ENCODE data around the gene WWOX. TPM values are rescaled to one million over a fixed set of nuclear protein-coding genes. Genes with fewer than 3 reads are reported as not detected.

The WWOX gene
- total RNA-seq, 6 experiments from 2014 or later, result 0.46 to 3.4 (median 1.3) TPM

GRCh38 chr16:78289844-78290277, 190.4 kb downstream of the WWOX start:
- no peak overlapping the region for H3K4me3 Mint-ChIP-seq
- TF ChIP-seq, protein P1, sequence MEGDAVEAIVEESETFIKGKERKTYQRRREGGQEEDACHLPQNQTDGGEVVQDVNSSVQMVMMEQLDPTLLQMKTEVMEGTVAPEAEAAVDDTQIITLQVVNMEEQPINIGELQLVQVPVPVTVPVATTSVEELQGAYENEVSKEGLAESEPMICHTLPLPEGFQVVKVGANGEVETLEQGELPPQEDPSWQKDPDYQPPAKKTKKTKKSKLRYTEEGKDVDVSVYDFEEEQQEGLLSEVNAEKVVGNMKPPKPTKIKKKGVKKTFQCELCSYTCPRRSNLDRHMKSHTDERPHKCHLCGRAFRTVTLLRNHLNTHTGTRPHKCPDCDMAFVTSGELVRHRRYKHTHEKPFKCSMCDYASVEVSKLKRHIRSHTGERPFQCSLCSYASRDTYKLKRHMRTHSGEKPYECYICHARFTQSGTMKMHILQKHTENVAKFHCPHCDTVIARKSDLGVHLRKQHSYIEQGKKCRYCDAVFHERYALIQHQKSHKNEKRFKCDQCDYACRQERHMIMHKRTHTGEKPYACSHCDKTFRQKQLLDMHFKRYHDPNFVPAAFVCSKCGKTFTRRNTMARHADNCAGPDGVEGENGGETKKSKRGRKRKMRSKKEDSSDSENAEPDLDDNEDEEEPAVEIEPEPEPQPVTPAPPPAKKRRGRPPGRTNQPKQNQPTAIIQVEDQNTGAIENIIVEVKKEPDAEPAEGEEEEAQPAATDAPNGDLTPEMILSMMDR (IDR thresholded peaks at IDR 0.05), result no peak
- H3K9me3 Mint-ChIP-seq, result peaks cover 58% of the 10 kb centered on the region
- no peak for DNase-seq
- no peaks in the 10 kb centered on the region; the same call in 1 of the 2 replicates for H3K27me3 Mint-ChIP-seq (ENCODE audit: insufficient read depth)
- H3K36me3 Mint-ChIP-seq (ENCODE audit: low read depth), result peaks cover 8% of the 10 kb centered on the region
- H3K4me1 Mint-ChIP-seq (ENCODE audit: low read depth), result no peaks in the 10 kb centered on the region
- H3K27ac Mint-ChIP-seq, result no peak overlapping the region

DNA sequence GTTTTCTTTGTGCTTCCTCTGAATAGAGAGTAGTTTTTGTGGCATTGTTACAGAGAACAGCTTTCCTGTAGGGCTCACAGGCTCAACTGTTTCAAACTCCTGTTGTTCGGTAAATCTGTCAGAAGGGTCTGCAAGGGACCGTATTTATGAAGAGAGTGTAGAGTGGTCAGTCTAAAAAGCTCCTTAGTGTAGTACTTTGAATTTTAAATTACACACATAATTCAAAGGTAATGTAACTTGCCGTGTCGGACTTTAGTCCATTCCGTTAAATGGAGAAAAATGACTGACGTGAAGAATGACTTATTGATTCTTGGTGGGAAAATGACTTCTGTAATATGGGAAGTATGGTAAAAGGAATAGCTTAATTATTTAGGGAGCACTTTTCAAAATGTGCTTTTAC, 190.9 kb downstream of the WWOX start:
- no peak for DNase-seq
- H3K36me3 Mint-ChIP-seq (ENCODE audit: low read depth), result peaks cover 8% of the 10 kb centered on the region
- no peaks in the 10 kb centered on the region; the same call in 1 of the 2 replicates for H3K27me3 Mint-ChIP-seq (ENCODE audit: insufficient read depth)
- no peaks in the 10 kb centered on the region for H3K4me1 Mint-ChIP-seq (ENCODE audit: low read depth)
- no peak overlapping the region for H3K27ac Mint-ChIP-seq
- TF ChIP-seq, protein P1 (IDR thresholded peaks at IDR 0.05), result no peak
- H3K4me3 Mint-ChIP-seq, result no peak overlapping the region
- peaks cover 61% of the 10 kb centered on the region for H3K9me3 Mint-ChIP-seq

- TF ChIP-seq, protein P1 (IDR thresholded peaks at IDR 0.05), result no peak
- peaks cover 8% of the 10 kb centered on the region for H3K36me3 Mint-ChIP-seq (ENCODE audit: low read depth)
- H3K4me3 Mint-ChIP-seq, result no peak overlapping the region
- no peak for DNase-seq
- H3K27ac Mint-ChIP-seq, result no peak overlapping the region
- H3K9me3 Mint-ChIP-seq, result peaks cover 65% of the 10 kb centered on the region
- no peaks in the 10 kb centered on the region; the same call in 1 of the 2 replicates for H3K27me3 Mint-ChIP-seq (ENCODE audit: insufficient read depth)
- H3K4me1 Mint-ChIP-seq (ENCODE audit: low read depth), result no peaks in the 10 kb centered on the region
Observed at GRCh38 chr16:78290872-78291591, 191.6 kb downstream of the WWOX start.

DNA sequence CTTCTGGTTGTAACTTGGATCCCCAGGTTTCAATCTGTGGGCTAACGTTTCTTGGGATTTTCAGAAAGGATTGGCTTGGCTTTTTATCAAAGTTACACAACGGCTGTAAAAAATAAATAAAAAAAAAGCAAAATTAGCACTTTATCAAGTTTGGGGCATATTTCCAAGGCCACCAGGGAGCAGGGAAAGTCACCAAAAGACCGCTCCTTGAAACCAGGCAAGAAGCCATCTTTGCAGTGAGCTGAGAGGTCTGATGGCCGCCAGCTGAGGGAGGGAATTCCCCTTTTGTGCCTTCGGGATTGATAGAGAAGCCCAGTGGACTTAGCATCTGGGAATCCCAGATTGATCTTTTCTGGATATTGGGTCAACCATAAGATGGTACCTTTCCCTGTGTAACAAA, 192.2 kb downstream of the WWOX start:
- no peak overlapping the region for H3K27ac Mint-ChIP-seq

DNA sequence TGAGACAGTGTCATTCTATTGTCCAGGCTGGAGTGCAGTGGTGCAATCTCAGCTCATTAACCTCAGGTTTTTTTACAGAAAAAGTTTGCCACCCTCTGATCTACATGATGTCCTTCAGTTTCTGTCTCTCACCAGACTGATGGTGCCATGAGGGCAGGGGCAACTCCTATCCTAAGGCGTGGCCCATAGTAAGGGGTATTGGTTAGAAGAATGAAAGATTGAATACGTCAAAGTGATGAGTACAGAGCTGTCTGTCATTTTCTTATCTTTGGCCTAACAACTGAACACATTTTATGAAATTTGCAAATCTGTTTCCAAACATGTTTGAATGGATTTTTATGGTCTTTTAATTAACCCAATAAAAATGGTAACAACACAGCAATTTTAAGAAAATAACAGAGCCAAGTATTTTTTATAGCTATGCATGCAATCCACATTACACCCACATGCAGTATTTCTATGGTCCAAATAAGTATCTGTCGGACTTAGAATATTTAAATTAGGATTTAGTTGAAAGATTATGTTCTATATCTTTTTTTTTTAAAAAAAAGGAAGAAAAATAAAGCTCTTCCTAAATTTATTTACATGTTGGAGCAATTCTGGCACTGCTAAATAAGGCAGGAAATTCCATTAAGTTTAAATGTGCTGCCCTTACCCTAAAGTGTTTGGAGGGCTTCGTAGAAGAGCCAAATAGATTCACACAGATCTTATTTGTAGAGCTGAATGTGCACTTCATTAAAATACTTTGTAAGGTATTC, 192.8 kb downstream of the WWOX start:
- H3K36me3 Mint-ChIP-seq (ENCODE audit: low read depth), result peaks cover 8% of the 10 kb centered on the region
- no peaks in the 10 kb centered on the region; the same call in 1 of the 2 replicates for H3K27me3 Mint-ChIP-seq (ENCODE audit: insufficient read depth)
- no peak overlapping the region for H3K4me3 Mint-ChIP-seq
- peaks cover 73% of the 10 kb centered on the region for H3K9me3 Mint-ChIP-seq
- no peak for DNase-seq
- no peak overlapping the region for H3K27ac Mint-ChIP-seq
- TF ChIP-seq, protein P1 (IDR thresholded peaks at IDR 0.05), result no peak
- no peaks in the 10 kb centered on the region for H3K4me1 Mint-ChIP-seq (ENCODE audit: low read depth)

More for the DNA sequence above, 192.2 kb downstream of the WWOX start:
- peaks cover 8% of the 10 kb centered on the region for H3K36me3 Mint-ChIP-seq (ENCODE audit: low read depth)
- peaks cover 68% of the 10 kb centered on the region for H3K9me3 Mint-ChIP-seq
- H3K4me3 Mint-ChIP-seq, result no peak overlapping the region
- no peaks in the 10 kb centered on the region; the same call in 1 of the 2 replicates for H3K27me3 Mint-ChIP-seq (ENCODE audit: insufficient read depth)
- TF ChIP-seq, protein P1 (IDR thresholded peaks at IDR 0.05), result no peak
- no peak for DNase-seq
- H3K4me1 Mint-ChIP-seq (ENCODE audit: low read depth), result no peaks in the 10 kb centered on the region
